ENCODE results near the gene MAMLD1.
"Not testable (repeated sequence)": the region's sequence is repeated elsewhere in the genome, so short reads cannot be mapped to it uniquely, and the experiment has no call there.

MAMLD1 gene

DNA sequence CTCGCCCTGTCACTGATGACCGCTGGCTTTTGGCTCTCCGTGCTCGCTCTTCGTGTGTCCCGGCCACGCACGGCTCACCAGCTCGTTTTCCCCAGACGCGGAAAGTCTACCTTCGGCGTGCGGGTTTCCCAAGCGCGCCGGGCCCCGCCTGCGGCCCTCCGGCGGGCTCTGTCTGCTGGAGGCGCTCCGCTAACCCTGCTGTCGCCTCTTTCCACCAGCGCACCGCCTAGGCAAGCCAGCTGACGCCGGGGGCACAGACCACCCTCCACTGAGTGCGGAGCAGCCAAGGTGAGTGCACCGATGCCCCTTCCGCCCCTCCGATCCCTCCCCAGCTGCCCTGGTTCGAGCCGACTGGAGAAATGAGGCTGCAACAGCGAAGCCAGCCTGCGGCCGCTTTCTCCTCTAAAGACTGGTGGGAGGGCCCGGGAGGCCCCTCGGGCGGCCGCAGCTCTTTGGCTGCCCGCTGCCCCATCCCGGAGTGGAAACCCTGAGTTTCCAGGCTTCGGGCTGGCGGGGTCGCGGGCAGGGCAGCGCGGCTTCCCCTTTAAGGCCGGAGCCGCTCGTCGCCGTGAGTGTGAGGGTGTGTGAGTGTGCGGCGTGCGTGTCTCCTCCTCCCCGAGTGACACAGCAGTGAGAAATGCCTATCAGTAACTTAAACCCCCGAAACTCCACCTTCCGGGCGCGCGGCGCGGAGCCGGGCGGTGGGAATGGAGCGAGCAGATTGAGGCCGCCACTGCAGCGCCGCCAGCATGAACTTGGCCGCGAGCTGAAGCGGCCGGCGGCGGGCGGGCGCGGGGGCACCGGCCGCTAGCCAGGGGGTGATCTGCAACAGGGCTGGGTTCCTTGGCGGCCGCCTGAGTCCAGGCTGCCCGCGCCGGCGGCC is at the start of gene MAMLD1:
Gene MAMLD1, plus strand, starts transcription at position 719 of the 883 bp plus-strand sequence. CDS start 82,200 bp downstream, outside the sequence.
- peak; percentile 42 for DNase-seq

DNA sequence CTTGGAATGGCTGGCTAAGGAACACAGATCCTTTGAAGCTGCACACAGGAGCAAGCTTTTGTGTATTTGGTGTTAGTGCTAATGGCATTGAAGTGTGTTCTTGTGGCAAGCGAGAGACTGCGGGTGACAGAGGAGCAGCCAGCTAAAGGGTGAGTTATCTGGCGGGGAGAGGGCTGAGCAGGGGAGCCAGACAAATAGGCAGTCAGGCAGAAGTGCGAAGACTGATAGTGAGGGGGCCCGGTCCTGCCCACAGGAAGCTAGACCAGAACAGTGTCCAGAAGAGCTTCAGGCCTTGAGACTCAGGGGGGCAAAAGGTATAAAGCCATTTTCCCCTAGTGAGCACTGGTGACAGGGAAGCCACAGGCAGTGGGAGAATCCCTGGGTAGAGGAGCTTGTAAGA is 49.6 kb upstream of the MAMLD1 start:
- no peak for DNase-seq

DNA sequence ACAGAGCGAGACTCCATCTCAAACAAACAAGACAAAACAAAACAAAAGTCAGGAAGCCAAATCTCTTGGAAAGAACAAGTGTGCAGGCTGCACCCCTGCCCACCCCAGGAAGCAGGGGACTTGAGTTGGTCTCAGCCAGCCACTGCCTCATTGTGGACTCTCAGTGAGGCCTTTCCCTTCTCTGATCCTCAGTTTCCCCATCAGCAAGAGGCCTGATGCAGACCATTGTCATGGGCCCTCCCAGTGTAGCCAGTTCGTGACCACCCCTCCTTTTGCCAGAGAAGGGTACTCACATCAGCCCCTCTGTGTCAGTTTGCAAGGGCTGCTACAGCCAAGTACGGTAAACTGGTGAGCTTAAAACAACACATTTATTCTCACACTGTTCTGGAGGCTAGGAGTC is 48.9 kb upstream of the MAMLD1 start:
- DNase-seq, result no peak

DNA sequence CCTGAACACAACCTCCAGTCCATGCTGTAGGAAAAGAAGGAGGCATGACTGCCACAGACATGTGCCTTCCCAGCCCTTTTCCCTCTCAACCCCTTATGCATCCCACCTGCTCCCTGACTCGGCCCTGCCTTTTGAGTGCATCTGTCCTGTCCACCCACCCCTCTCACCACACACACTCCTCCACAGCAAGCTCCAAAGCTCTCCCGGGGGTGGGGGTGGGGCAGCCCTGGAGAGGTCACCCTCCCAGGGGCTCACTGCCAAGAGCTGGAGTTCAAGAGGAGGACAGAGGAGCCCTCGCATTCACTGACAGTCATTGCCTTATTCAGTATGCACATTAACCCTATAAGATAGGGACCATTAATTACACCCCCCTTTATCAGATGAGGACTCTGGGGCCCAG is 46.6 kb upstream of the MAMLD1 start:
- no peak for DNase-seq

DNA sequence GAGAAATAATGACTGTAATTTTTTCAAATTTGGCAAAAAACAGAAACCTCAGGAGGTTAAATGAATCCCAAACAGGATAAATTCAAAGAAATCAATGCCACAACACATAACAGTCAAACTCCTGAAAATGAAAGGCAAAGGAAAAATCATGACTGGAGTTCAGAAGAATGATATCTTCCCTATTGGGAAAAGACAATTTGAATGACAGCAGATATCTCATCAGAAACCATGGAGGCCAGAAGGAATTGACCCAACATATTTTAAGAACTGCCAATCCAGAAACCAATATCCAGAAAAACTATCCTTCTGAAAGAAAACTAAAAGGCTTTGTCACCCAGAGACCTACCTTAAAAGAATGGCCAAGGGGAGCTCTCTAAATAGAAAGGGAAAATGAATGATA is 40.1 kb upstream of the MAMLD1 start:
- no peak for DNase-seq

DNA sequence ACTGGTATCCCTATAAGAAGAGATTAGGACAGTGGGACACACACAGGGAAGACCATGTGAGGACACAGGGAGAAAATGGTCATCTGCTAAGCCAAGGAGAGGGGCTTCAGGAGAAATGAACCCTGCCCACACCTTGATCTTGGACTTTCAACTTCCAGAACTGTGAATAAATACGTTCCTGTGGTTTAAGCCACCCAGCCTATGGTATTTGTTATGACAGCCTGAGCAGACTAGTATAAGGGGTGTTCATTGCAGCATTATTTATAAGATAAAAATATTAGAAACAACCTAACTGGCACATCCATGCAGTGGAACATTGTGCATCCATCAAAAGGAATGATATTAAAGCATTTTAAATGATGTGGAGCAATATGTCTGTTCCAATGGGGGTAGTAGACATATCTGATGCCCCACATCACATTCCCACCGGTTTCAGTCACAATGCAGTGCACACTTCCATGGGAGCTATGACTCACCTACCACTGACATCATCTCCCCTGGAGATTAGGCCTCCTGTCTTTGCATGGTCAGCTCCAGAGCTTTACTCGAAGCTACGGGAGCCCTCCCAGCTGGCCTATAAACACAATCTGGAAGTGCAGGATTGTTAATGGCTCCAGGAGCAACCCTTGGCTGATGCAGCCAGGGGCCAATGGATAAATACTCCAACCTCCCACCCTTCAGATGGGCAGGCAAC is 38.9 kb upstream of the MAMLD1 start:
- DNase-seq, result no peak

DNA sequence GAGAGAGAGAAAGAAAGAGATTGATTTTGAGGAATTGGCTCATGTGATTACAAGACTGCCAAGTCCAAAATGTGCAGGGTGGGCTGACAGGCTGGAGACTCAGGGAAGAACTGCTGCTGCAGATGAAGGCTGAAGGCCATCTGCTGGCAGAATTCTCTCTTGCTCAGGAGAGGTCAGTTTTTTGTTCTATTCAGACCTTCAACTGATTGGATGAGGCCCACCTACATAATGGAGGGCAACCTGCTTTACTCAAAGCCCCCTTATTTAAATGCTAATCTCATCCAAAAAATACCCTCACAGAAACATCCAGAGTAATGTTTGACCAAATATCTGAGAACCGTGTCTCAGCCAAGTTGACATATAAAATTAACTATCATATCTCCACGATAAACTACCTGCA is 38.2 kb upstream of the MAMLD1 start:
- DNase-seq, result no peak

DNA sequence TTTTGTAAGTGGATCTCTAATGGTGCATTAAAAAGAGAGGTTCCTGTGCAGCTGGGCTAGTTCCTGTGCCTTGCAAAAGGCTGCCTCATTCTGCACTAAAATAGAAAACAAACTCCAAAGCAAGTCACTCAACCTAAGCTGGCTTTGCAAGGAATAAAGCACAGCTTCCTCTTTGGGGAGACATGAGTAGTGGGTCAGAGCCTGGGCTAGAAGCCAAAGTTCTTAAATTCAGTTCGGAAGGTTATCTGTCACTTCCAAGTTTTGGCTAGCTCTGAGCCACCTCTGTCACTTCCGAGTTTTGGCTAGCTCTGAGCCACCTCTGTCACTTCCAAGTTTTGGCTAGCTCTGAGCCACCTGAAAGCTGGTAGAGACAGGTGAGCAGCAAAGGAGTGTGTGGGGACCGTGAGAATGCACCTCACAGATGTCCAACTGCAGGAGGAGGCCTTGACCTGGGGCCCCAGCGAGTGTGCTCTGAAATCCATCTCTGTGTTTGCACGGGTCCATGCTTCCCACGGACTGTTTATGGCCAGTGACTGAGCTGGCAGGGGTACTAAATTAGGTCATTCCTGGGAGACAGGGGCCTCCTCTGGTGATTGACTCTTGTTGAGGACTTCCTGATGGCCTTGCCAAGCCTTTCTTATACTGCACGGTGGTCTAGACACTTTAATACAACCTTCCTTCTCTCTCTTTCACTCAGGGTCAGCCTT is 36.4 kb upstream of the MAMLD1 start:
- no peak for DNase-seq

GRCh38 chrX:150329282-150329681 is 33.8 kb upstream of the MAMLD1 start:
- DNase-seq, result no peak

DNA sequence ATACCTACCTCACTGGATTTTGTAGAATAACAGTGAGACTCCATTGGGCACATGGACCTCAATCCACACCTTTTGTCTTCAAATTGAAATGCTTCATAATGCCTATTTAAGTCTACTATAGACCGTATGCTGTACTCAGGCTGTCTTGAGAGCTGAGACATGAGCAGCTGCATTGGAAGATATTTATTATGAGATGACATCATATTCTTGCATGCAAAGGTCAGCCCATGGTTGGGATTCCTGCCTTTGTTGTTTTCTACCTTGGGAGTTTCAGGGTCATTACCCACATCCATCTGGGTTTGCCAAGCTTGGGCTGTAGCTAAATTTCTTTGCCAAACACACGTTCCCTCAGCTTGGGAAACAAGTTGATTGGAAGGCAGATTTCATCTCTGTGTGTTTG is 33.2 kb upstream of the MAMLD1 start:
- no peak for DNase-seq

DNA sequence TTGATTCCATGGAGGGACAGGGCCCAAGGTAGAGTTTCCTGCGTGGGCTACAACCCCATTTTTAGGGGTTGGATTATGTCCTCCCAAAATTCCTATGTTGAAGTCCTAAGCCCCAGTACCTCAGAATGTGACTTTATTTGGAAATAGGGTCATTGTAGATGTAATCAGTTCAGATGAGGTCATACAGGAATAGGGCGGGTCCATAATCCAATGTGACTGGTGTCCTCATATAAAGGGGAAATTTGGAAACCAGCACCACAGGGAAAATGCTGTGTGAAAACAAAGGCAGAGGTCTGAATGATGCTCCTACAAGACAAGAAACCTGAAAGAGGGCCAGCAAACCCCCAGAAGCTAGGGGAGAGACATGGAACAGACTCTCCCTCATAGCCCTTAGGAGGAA is 31.1 kb upstream of the MAMLD1 start:
- DNase-seq, result no peak

- DNase-seq, result no peak
These were observed 29.0 kb upstream of the MAMLD1 start for GRCh38 chrX:150334100-150334499.

DNA sequence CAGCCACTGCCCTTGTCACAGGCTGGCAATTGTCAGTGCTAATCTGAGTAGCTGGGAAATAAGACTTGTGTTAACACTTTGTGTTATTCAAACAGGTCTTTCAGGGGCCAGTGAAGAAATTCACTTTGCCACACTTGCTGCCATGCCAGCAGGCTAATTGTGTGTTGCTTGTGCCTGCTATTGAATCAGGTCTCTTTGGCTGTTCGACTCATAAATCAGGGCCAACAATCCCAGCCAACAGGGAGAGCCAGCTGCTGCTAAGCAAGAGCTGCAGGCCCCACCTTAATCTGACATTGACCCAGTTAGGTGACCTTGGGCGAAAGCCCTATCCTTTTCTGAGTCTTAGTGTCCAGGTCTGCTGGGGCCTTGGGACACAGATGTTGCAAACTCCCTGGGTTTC is 28.1 kb upstream of the MAMLD1 start:
- DNase-seq, result no peak

GRCh38 chrX:150337026-150337425 is 26.1 kb upstream of the MAMLD1 start:
- no peak for DNase-seq

DNA sequence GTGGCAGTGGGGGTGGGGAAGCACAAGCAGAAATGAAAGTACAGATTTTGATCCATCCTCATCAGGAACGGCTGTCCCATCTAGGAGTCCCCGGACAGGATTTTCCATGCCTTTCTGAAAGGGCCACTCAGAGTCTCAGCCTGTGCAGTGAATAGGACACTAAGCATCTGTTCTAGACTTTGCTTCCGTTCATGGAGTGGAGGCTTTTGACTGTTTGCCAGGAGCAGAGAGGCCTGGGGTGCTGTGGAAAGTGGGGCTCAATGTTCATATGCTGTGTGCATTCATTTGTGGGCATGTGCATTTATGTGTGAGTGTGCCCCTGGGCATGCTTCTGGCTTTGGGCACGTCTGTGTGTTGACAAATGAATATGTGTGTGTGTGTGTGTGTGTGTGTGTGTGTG is 25.6 kb upstream of the MAMLD1 start:
- DNase-seq, result no peak

GRCh38 chrX:150338615-150339014 is 24.5 kb upstream of the MAMLD1 start:
- no peak for DNase-seq

DNA sequence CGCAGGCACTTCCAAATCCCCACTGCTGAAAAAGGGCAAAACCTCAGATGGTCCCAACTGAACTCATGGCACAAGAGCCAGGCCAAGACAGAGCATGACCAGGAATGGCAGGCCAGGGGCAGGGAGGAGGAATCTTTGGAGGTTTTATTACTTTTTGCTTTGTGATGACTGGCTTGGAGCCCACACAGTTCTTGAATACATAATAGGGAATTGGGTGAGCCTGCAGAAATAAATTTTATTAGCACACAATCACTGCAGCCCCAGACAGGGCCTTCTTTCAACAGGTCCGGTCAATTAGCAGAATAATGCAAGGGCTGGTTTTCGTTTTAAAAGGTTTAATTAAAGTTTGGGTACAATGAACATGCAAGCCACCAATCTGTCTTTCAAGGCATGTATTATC is 23.4 kb upstream of the MAMLD1 start:
- DNase-seq, result no peak

DNA sequence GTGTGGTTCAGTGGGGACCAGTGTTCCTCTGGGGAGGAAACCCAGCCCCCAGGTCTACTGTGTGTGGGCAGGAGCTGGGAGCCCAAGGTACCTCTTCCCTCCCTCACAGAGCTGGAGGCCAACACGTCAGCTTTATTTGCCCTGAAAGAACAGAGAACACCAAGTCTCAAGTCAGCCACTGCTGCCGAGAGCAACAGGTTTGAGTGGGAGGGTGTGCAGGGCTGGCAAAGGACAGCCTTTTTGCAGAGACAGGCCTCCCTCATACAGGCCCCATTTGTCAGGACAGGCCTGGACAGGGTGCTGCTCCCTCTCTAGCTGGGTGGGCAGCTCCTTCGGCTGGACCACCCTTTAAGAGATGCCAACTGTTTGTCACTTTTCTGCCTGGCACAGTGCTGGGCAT is 22.8 kb upstream of the MAMLD1 start:
- DNase-seq, result not testable (repeated sequence)

DNA sequence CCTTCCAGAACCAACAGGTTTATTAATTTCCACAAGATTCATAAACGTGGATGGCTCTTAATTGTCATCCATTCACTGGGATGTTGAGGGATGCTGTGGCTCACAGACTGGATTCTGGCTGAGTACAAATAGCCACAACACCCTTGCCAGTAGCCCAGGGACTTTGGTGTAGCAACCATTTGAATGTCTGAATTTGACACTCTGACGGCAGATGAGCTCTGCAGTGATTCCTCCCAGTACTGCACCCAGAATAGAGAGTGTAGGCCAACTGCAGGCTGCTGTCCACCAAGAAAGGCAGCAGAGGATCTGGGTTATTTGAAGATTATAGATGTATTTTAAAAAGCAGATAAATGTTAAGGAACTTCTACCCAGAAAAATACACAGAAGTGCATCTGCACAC is 15.6 kb upstream of the MAMLD1 start:
- no peak for DNase-seq

DNA sequence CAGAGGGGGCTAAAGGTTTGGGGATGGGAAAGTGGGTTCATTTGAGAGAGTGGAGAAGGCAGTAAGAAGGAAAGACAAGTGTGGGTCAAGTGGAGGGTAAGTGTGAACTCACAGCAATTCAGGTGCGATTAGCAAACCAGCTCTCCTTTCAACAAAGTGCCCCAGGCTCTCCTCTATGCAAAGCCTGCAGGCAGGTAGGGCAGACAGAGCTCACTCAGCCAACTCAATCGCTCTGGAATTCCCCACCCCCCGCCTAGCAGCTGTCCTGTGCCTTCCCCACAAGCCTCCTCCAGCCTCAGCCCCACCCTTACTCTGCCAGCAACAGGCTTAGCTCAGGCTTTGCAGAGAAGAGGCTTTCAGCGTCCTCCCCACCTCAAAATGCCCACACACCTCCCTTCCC is 14.8 kb upstream of the MAMLD1 start:
- no peak for DNase-seq

GRCh38 chrX:150352114-150352513 is 11.0 kb upstream of the MAMLD1 start:
- no peak for DNase-seq

DNA sequence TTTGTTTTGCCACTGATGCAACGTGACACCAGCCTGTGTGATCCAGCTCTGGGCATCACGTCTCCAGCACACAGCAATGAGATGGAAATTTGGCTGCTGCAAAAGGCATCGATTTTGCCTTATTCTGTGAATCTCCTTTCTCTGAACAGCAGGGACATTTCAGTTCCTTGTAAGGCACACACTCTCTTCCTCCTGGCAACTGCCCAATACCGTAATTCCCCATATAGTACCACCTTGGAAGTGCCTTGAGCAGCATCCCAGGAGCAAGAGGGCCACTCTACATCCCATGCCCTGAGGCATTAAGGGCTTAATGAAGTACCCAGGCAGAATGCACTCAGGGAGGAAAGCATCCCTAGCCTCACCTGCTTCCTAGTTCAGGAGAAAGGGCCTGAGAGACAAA is 10.5 kb upstream of the MAMLD1 start:
- DNase-seq, result no peak

DNA sequence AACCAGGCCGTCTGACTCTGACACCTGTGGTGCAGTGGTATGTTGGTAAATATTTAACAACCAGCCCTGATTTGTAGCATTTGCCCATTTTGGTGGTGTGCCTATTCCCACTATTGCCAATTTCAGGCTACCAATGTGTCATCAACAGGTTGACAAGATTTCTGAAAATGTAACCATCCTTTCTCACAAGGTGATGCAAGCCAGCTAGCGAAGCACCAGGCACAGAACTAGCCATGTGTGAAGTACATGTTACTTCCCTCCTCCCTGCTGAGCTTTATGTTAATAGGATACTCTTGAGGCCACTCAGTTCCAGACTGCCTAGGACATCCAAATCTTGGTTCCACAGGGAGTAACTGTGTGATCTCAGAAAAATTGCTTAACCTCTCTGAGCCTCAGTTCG is 7.2 kb upstream of the MAMLD1 start:
- no peak for DNase-seq

DNA sequence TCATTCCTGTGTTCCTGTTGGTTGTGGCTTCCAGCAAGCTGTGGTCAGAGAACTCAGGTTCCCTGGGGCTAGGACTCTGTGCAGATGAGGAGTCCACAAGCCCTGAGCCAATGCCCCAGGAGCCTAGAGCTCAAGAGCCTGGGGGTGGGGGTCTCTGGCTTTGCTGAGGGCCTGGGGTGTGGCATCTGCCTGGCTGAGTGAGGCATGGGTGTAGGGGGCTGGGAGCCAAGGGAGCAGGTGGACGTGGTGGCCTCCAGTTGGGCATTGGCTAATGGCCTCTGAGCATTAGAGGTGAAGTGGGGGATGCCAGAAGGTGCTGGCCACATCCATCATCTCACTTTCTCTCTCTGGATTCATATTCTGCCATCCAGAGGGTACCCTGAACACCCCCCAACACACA is 5.3 kb upstream of the MAMLD1 start:
- DNase-seq, result no peak

Measured in activated effector memory CD4-positive, alpha-beta T cell treated with Interleukin-2 at 50 U/mL for 16 hours (primary cell).